ENCODE measurements around the gene PARD3.
A peak's percentile ranks its signal among the peaks of the same experiment; 100 is the strongest.

The PARD3 gene

GRCh38 chr10:34198953-34199352, 616.1 kb downstream of the PARD3 start:
- DNase-seq, result no peak

- no peak for DNase-seq
Measured at GRCh38 chr10:34196058-34196433, 619.0 kb downstream of the PARD3 start.

GRCh38 chr10:34195364-34196057, 619.6 kb downstream of the PARD3 start:
- no peak for DNase-seq

GRCh38 chr10:34193931-34194626, 621.0 kb downstream of the PARD3 start:
- peak; percentile 54 for DNase-seq

GRCh38 chr10:34192646-34193045, 622.5 kb downstream of the PARD3 start:
- DNase-seq, result no peak

- no peak for DNase-seq
Measured at GRCh38 chr10:34191406-34191805, 623.7 kb downstream of the PARD3 start.

- no peak for DNase-seq
Measured at GRCh38 chr10:34190580-34190979, 624.5 kb downstream of the PARD3 start.

GRCh38 chr10:34189830-34190229, 625.3 kb downstream of the PARD3 start:
- no peak for DNase-seq

GRCh38 chr10:34188221-34188620, 626.9 kb downstream of the PARD3 start:
- no peak for DNase-seq

- peak; percentile 94 for DNase-seq
Measured at GRCh38 chr10:34187201-34187600, 627.9 kb downstream of the PARD3 start.

- DNase-seq, result peak; percentile 43
Measured at GRCh38 chr10:34186745-34187144, 628.4 kb downstream of the PARD3 start.

GRCh38 chr10:34185998-34186397, 629.1 kb downstream of the PARD3 start:
- no peak for DNase-seq

- DNase-seq, result no peak
Measured at GRCh38 chr10:34184939-34185386, 630.1 kb downstream of the PARD3 start.

GRCh38 chr10:34184397-34184796, 630.7 kb downstream of the PARD3 start:
- no peak for DNase-seq

- no peak for DNase-seq
Measured at GRCh38 chr10:34183016-34183796, 631.9 kb downstream of the PARD3 start.

- peak; percentile 86 for DNase-seq
Measured at GRCh38 chr10:34181553-34182300, 633.4 kb downstream of the PARD3 start.

- DNase-seq, result no peak
Measured at GRCh38 chr10:34180749-34181148, 634.3 kb downstream of the PARD3 start.

- no peak for DNase-seq
Measured at GRCh38 chr10:34179280-34179679, 635.8 kb downstream of the PARD3 start.

GRCh38 chr10:34178756-34179155, 636.3 kb downstream of the PARD3 start:
- peak; percentile 45 for DNase-seq

GRCh38 chr10:34178196-34178595, 636.9 kb downstream of the PARD3 start:
- no peak for DNase-seq

GRCh38 chr10:34177445-34177844, 637.7 kb downstream of the PARD3 start:
- no peak for DNase-seq

- no peak for DNase-seq
Measured at GRCh38 chr10:34176351-34176750, 638.7 kb downstream of the PARD3 start.

GRCh38 chr10:34175121-34175520, 640.0 kb downstream of the PARD3 start:
- DNase-seq, result no peak

Measured in fibroblast of skin of abdomen (primary cell).